Ectodermal cell (in vitro differentiated cells): Measurements from ENCODE around the gene PMAIP1.
"Not testable (repeated sequence)": the region's sequence is repeated elsewhere in the genome, so short reads cannot be mapped to it uniquely, and the experiment has no call there.

Experiments used
- H3K27ac ChIP-seq: 2 replicates; pipeline ENCODE4 v1.7.0; 2013; ENCODE audit warnings: mild to moderate bottlenecking, low read depth, low read length; ENCODE audit not compliant: insufficient read depth, poor library complexity, severe bottlenecking
- H3K27me3 ChIP-seq: 2 replicates; pipeline ENCODE4 v1.7.0; 2013; ENCODE audit warnings: mild to moderate bottlenecking, low read length; ENCODE audit not compliant: insufficient read depth, control insufficient read depth, poor library complexity, severe bottlenecking
- H3K36me3 ChIP-seq: one replicate; pipeline ENCODE4 v1.7.0; 2013; ENCODE audit warnings: low read length; ENCODE audit not compliant: control insufficient read depth, insufficient read depth
- H3K4me1 ChIP-seq: one replicate; pipeline ENCODE4 v1.7.0; 2013; ENCODE audit warnings: low read length; ENCODE audit not compliant: control insufficient read depth, insufficient read depth
- H3K4me3 ChIP-seq: 2 replicates; pipeline ENCODE4 v1.7.0; 2013; ENCODE audit warnings: low read depth, low read length, control low read depth; ENCODE audit not compliant: insufficient read depth
- H3K9me3 ChIP-seq: 2 replicates; pipeline ENCODE4 v1.7.0; 2013; ENCODE audit warnings: mild to moderate bottlenecking, low read length, moderate library complexity; ENCODE audit not compliant: control insufficient read depth
- WGBS, 2 experiments: methylation state at CpG; one replicate each; pipeline ENCODE4 v1.1.7; 2013; ENCODE audit warnings: missing lambda C conversion rate in 2 of 2; 5-methylcytosine and 5-hydroxymethylcytosine counted together

PMAIP1 gene

DNA sequence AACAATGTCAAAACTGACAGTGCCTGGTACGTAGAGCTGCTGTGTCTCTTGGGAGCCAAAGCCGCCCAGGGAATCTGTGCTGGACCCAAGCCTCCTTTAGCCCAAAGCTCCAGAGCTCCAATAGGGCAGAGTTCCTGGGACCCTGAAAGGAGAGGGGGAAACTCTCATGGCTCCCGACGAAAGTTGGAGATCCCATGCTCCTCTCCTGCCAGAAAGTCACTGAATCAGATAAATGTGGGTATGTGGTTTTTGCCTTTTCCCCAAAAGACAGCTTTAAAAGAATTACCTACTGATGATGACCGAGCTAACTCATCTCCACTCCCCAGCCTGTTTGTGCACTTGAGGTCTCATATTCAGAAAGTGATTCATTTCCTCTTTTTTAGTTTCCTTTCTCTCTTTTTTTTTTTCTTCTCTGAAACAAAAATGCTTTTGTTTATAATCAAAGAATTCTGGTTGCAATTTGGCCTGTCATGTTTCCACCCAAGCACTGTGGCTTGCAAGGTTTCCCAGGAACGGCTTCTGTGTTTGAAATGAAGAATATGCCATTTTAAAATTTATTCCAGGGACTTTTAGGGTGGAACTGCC lies 14.1 kb upstream of the PMAIP1 start:
- H3K36me3 ChIP-seq, result no peaks in the 10 kb centered on the region
- H3K27me3 ChIP-seq, result peaks cover 19% of the 10 kb centered on the region
- H3K9me3 ChIP-seq, result no peaks in the 10 kb centered on the region
- no peak overlapping the region for H3K4me3 ChIP-seq
- WGBS, 2 experiments, result 96 to 97% methylated on average over 6 of the region's 6 CpGs
- H3K4me1 ChIP-seq, result peaks cover 3% of the 10 kb centered on the region
- H3K27ac ChIP-seq, result no peak overlapping the region

DNA sequence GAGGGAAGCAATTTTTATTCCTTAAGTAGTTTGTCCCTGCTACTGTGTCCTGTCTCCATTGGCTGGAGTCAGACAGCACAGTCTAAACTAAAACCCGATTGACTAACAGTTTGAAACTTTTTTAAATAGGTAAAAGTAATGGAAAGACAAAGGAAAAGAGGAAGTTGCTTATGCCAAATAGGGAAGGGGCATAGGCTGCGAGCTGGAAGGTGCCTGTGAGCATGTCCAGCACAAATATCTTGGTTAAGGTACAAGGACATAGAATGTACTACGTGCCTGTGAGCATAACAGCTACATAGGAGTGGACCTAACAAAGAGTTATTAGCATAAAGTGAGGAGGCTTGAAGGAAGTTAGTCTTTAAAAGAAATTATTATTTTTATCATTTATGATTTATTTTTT lies 13.4 kb upstream of the PMAIP1 start:
- H3K36me3 ChIP-seq, H3K9me3 ChIP-seq, H3K4me1 ChIP-seq, H3K4me3 ChIP-seq, H3K27ac ChIP-seq: not testable (repeated sequence)
- peaks cover 19% of the 10 kb centered on the region for H3K27me3 ChIP-seq
- 97 to 98% methylated on average over 3 of the region's 3 CpGs for WGBS, 2 experiments

DNA sequence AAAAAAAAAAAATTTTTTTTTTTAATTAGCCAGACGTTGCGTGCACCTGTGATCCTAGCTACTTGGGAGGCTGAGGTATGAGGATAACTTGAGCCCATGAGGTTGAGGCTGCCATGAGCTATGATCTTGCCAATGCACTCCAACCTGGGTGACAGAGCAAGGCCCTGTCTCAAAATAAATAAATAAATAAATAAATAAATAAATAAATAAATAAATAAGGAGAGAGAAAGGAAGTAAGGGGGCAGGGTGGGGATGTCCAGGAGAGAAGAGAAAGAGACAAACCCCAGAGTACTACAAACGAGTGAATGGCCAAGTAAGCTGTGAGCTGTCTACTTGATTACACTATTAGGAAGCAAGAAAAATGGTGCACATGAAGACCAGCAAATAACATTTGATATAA lies 7.7 kb upstream of the PMAIP1 start:
- Histone ChIP-seq H3K9me3 (no peaks in the 10 kb centered on the region), H3K4me3 (no peak overlapping the region), H3K4me1 (no peaks in the 10 kb centered on the region), H3K27ac (no peak overlapping the region), H3K27me3 (peaks cover 14% of the 10 kb centered on the region), H3K36me3 (no peaks in the 10 kb centered on the region)
- 95 to 98% methylated on average over 3 of the region's 3 CpGs for WGBS, 2 experiments

DNA sequence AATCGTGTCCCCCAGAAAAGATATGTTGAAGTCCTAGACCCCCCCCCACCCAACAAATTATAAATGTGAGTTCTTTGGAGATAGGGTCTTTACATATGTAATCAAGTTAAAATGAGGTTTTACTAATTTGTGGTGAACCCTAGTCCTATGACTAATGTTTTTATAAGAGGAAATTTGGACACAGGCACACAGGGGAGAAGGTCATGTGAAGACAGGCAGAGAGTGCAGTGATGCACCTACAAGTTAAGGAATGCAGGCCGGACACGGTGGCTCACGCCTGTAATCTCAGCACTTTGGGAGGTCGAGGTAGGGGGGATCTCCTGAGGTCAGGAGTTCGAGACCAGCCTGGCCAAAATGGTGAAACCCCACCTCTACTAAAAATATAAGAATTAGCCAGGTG lies 5.8 kb upstream of the PMAIP1 start:
- Histone ChIP-seq H3K4me3 (no peak overlapping the region), H3K4me1 (no peaks in the 10 kb centered on the region), H3K36me3 (no peaks in the 10 kb centered on the region), H3K9me3 (no peaks in the 10 kb centered on the region), H3K27me3 (peaks cover 32% of the 10 kb centered on the region), H3K27ac (no peak overlapping the region)
- WGBS, 2 experiments, result 89 to 90% methylated on average over 5 of the region's 6 CpGs

DNA sequence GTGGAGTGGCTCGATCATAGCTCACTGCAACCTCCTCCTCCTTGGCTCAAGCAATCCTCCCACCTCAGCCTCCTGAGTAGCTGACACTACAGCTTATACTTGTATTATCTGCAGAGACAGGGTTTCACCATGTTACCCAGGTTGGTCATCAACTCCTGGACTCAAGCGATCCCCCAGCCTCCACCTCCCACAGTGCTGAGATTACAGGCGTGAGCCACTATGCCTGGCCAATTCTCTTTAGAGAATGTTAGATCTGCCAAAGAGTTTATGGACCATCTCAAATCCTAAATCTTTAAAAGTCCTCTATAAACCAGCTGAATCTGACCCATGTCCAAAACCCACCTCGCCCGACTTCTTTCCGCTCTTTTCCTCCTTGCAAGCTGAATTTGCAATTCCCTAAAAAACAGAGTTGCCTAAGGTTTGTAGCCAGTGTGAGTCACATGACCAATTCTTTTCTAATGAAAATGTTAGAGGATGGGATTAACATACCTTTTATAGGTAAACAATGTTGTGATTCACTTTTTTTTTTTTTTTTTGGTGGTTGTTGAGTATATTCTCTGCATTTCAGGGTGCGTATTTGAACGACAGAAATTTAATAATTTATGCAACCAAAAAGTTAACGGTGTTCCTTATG lies 2.4 kb upstream of the PMAIP1 start:
- WGBS, 2 experiments, result 5 to 6% methylated on average over 7 to 9 of the region's 9 CpGs

DNA sequence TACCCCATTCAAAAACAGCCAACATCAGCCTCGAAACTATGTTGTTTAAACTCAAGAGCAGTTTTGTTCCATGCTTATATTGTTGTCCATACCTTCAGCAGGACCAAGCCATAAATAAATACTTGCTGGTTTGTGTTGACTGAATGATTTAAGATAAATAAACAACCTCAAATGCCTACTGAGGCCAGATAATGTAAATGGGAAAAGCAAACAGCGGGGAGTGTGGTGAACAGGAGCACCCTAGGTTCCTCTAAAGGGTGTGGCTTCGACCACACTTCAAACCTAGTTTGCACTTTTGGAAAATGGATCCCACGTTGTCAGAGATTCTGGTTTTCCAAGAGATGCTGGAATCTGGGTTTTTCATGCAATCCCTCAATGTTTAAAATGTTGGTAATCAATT lies 1.7 kb upstream of the PMAIP1 start:
- H3K4me1 ChIP-seq, result peaks cover 12% of the 10 kb centered on the region
- H3K36me3 ChIP-seq, result no peaks in the 10 kb centered on the region
- peaks cover 71% of the 10 kb centered on the region for H3K27me3 ChIP-seq
- no peak overlapping the region for H3K27ac ChIP-seq
- 4 to 12% methylated on average over 4 of the region's 4 CpGs for WGBS, 2 experiments
- H3K4me3 ChIP-seq, result no peak overlapping the region
- no peaks in the 10 kb centered on the region for H3K9me3 ChIP-seq

More for the DNA sequence above, 2.4 kb upstream of the PMAIP1 start:
- no peak overlapping the region for H3K4me3 ChIP-seq
- no peak overlapping the region for H3K27ac ChIP-seq
- no peaks in the 10 kb centered on the region for H3K36me3 ChIP-seq
- H3K27me3 ChIP-seq, result peaks cover 64% of the 10 kb centered on the region
- H3K9me3 ChIP-seq, result no peaks in the 10 kb centered on the region
- peaks cover 12% of the 10 kb centered on the region for H3K4me1 ChIP-seq

DNA sequence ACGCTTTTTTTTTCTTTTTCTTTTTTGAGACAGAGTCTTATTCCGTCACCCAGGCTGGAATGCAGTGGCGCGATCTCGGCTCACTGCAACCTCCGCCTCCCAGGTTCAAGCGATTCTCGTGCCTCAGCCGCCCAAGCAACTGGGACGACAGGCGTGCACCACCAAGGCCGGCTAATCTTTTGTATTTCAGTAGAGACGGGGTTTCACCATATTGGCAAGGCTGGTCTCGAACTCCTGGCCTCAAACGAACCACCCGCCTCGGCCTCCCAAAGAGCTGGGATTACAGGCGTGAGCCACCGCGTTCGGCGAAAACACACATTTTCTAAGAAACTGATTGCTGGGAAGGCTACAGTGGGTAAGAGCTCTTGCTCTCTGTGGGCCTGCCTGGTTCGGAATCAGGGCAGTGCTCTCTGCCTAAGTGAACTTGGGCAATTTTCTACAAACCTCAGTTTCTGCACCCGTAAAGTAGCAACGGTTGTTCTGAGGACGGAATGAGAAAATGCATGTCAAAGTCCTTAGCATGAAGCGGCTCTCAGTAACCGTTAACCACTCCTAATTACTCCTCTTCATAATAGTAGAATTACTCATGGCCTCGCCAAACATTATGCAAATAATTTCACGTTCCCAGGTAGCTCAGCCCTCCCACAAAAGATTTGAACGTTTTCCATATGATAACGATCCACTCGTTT lies 1.0 kb upstream of the PMAIP1 start:
- Histone ChIP-seq H3K27ac (no peak overlapping the region), H3K27me3 (peaks cover 71% of the 10 kb centered on the region), H3K4me1 (peaks cover 12% of the 10 kb centered on the region), H3K4me3 (peak overlapping the region; percentile 35), H3K36me3 (no peaks in the 10 kb centered on the region), H3K9me3 (no peaks in the 10 kb centered on the region)
- 19% methylated on average over 33 of the region's 33 CpGs for WGBS, 2 experiments

DNA sequence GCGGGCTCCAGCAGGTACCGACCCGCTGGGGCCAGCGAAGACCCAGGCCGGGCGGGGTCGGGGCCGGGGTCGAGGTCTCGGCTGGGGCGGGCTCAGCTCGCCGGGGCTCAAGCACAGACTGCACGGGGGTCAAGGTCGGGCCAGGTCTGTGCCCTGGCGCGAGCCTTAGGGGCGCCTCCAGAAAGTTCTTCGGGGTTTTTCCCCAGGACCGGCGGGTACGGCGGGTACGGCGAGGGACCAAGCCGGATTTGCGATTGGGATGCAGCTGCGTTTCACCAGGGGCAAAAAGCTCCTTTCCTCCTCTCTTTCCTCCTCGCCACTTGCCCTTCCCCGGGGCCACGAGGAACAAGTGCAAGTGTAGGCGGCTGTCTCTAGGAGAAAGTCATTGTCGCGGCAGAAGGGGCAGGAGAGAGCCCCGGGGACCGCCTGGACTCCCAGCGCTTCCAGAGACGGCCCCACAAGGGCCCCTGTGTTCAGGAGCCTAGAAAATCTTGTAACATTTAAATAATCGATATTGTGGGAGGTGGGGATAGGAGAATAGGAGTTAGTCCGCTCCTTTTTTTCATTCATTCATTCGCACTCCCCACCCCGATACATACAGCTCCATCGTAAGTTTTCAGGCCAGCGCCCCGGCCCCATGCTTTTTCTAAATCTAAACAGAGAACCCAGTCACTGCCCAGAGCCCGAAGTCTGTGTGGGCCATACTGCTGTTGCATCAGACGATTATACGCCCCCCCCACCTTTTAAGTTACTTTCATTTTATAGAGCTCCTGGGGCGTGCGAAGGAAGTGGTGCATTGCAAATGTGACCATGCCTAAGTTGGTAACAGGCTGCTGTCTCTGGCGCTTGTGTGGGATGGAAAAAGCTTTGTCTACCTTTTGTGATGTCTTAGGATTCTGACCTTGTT lies 679 bp downstream of the PMAIP1 start:
- H3K36me3 ChIP-seq, result no peaks in the 10 kb centered on the region
- WGBS, 2 experiments, result 1% methylated on average over 49 to 50 of the region's 51 CpGs
- peaks cover 12% of the 10 kb centered on the region for H3K4me1 ChIP-seq
- H3K27me3 ChIP-seq, result peaks cover 70% of the 10 kb centered on the region
- H3K9me3 ChIP-seq, result no peaks in the 10 kb centered on the region
- no peak overlapping the region for H3K27ac ChIP-seq
- H3K4me3 ChIP-seq, result peak overlapping the region; percentile 35

DNA sequence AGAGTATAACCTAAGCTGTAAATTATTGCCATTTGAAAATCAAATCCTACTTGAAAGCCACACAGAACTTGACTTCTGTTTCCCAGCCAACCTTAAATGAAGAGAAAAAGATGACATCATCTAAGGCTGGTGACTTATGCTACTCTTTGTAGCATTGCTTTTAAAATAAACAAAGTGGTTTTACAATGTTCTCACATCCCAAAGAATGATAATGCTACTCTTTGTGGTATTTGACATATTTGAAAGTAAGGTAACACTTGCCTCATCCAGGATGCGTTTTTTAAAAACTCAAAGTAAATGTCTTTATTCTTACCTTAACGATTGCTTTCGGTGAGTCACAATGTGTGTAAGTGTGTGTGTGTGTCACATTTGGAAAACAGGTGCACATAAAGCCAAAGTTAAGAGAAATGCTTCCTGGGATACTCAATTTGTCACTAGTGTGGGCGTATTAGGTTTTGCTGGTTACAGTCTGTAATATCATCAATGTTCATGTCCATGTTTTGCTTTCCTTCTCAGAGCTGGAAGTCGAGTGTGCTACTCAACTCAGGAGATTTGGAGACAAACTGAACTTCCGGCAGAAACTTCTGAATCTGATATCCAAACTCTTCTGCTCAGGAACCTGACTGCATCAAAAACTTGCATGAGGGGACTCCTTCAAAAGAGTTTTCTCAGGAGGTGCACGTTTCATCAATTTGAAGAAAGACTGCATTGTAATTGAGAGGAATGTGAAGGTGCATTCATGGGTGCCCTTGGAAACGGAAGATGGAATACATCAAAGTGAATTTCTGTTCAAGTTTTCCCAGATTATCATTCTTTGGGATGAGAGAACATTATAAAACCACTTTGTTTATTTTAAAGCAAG lies 2.6 kb downstream of the PMAIP1 start:
- Histone ChIP-seq H3K36me3 (no peaks in the 10 kb centered on the region), H3K27ac (no peak overlapping the region), H3K4me3 (no peak overlapping the region), H3K27me3 (peaks cover 62% of the 10 kb centered on the region), H3K9me3 (no peaks in the 10 kb centered on the region), H3K4me1 (peaks cover 12% of the 10 kb centered on the region)
- 80 to 83% methylated on average over 8 of the region's 8 CpGs for WGBS, 2 experiments
